HepG2 (cell line): Measurements from ENCODE around the gene PROC. TPM values are rescaled to one million over a fixed set of nuclear protein-coding genes. Genes with fewer than 3 reads are reported as not detected.

ENCODE experiments used
- AGO1 ChIP-seq: fragments of 200-400 bp; formaldehyde crosslinking; IDR thresholded peaks from 2 replicates; pipeline ENCODE4 v1.6.1; 2017; ENCODE audit warnings: mild to moderate bottlenecking, low read depth, low read length, moderate library complexity; ENCODE audit not compliant: poor library complexity, severe bottlenecking
- GATAD2A ChIP-seq: IDR thresholded peaks from 2 replicates; pipeline ENCODE4 v1.6.1; 2016
- JARID2 ChIP-seq: sonication (generic); formaldehyde crosslinking; IDR thresholded peaks from 2 replicates; pipeline ENCODE4 v1.8.1; 2023; ENCODE audit warnings: missing genetic modification reagents, inconsistent platforms; ENCODE audit not compliant: insufficient replicate concordance
- MATR3 ChIP-seq: sonication (generic); formaldehyde crosslinking; IDR thresholded peaks from 2 replicates; pipeline ENCODE4 v1.4.0; 2020; ENCODE audit warnings: missing genetic modification reagents
- NFRKB ChIP-seq: fragments of 450-650 bp; IDR thresholded peaks from 2 replicates; pipeline ENCODE4 v1.6.1; 2017
- NR2F6 ChIP-seq, 2 experiments: IDR thresholded peaks; 2 replicates each; pipeline ENCODE4 v1.6.1; 2016; ENCODE audit warnings: antibody characterized with exemption in 1 of 2, mild to moderate bottlenecking in 1 of 2
- RBFOX2 ChIP-seq: fragments of 200-400 bp; formaldehyde crosslinking; IDR thresholded peaks from 2 replicates; pipeline ENCODE4 v1.6.1; 2017; ENCODE audit warnings: low read depth, mild to moderate bottlenecking, low read length
- SNRNP70 ChIP-seq: fragments of 200-400 bp; formaldehyde crosslinking; IDR thresholded peaks from 2 replicates; pipeline ENCODE4 v1.6.1; 2017; ENCODE audit warnings: mild to moderate bottlenecking, low read depth, low read length, moderate library complexity
- ZFY ChIP-seq: sonication (generic); formaldehyde crosslinking; IDR thresholded peaks from 2 replicates; pipeline ENCODE4 v1.4.0; 2020; ENCODE audit warnings: missing genetic modification reagents
- ZNF10 ChIP-seq: sonication (generic); formaldehyde crosslinking; IDR thresholded peaks from 2 replicates; pipeline ENCODE4 v1.4.0; 2020; ENCODE audit warnings: mild to moderate bottlenecking, low read depth, missing genetic modification reagents, borderline replicate concordance
- ZNF737 ChIP-seq: sonication (generic); formaldehyde crosslinking; IDR thresholded peaks from 2 replicates; pipeline ENCODE4 v1.5.0; 2020; ENCODE audit warnings: missing genetic modification reagents, mild to moderate bottlenecking, borderline replicate concordance
- polyA plus RNA-seq, 8 experiments: library from polyadenylated mRNA; depleted of rRNA in 3 of 8; stranded (reverse) in 7 of 8; unstranded in 1 of 8; fragments of >200 nt; fragmentation: Illumina TruSeq in 4 of 8; extraction: Trizol in 4 of 8; gene quantifications; 2 replicates each; pipeline versions ENCODE4 v1.2.1 to v1.2.3, GENCODE V29; 2011 to 2016; ENCODE audit warnings: low read depth in 4 of 8, missing spikeins in 1 of 8, mixed read lengths in 1 of 8; ENCODE audit not compliant: insufficient read depth in 1 of 8
- total RNA-seq, 5 experiments: library from RNA; depleted of rRNA; stranded (reverse); fragments of >200 nt; fragmentation: Illumina TruSeq; extraction: Trizol; gene quantifications; 2 replicates each; pipeline ENCODE4 v1.2.3, GENCODE V29; 2016; ENCODE audit warnings: low read depth in 1 of 5
- TF ChIP-seq, protein P1 (sequence below): sonication (generic); formaldehyde crosslinking; IDR thresholded peaks from 2 replicates; pipeline ENCODE4 v1.8.0; 2022; ENCODE audit warnings: low read depth, missing genetic modification reagents
- TF ChIP-seq, protein P2 (sequence below): sonication (generic); formaldehyde crosslinking; IDR thresholded peaks from 2 replicates; pipeline ENCODE4 v1.4.0; 2020; ENCODE audit warnings: mild to moderate bottlenecking, missing genetic modification reagents
- TF ChIP-seq, protein P3 (sequence below): IDR thresholded peaks from 2 replicates; pipeline ENCODE4 v1.6.1; 2016; ENCODE audit warnings: low read depth, missing genetic modification reagents, missing compliant biosample characterization
- TF ChIP-seq, protein P4 (sequence below): sonication (generic); formaldehyde crosslinking; IDR thresholded peaks from 2 replicates; pipeline ENCODE4 v1.4.0; 2020; ENCODE audit warnings: mild to moderate bottlenecking, missing genetic modification reagents, borderline replicate concordance

The PROC gene
- total and polyA plus RNA-seq, 2 of the 13 experiments (the other 11 are each of a cell fraction or from before 2014, with no cell fraction given), result 134 to 185 TPM

DNA sequence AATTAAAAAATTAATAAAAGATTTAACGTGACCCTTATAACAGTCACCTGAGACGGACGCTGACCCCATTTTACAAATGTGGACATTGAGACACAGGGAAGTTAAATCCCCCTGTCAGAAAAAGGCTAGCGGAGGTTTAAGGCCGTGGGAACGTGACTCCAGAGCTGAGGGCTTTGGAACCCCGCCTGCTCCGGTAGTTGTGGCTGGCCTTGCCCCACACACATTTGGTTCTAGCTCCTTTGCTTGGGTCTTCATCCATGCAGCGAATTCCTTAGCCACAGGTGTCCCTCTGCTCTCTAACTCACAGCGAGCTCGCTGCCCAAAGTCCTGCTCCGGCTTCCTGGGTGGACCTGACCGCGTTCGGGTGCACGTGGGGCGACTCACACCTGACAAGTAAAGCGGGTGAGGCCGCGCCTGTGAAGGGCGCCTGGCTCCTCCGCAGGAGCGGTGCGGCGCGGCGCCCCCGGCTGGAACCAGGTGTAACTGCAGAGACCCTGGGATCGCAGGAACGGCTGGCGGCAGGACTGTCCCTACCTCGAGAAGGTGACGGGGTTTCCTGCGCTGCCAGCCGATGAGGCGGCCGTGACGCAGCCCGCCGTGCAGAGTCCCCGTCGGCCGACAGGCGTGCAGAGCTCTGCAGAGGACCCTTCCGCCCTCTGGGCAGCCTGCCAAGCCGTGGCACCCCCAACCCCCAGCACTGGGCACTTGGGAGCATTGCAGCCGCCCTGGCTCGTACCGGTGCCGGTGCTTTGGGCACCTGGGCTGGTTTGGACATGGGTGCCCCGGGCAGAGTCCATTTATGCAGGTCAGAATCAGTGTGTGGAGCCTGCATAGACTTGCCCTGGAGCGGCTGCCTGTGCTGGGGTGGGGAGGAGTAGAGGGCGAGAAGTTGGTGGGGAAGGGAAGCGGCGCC lies 2.4 kb upstream of the PROC start (continued):
- no peak for TF ChIP-seq ZNF737 (CRISPR knock-in tag)
- no peak for TF ChIP-seq MATR3
- no peak for TF ChIP-seq RBFOX2
- no peak for TF ChIP-seq NR2F6 (IDR thresholded peaks at IDR 0.05)
- no peak for TF ChIP-seq NR2F6 (CRISPR knock-in tag; IDR thresholded peaks at IDR 0.05)
- no peak for TF ChIP-seq ZNF10 (CRISPR knock-in tag)
- no peak for TF ChIP-seq ZFY (CRISPR knock-in tag)
- TF ChIP-seq AGO1, result no peak
- TF ChIP-seq, protein P1, sequence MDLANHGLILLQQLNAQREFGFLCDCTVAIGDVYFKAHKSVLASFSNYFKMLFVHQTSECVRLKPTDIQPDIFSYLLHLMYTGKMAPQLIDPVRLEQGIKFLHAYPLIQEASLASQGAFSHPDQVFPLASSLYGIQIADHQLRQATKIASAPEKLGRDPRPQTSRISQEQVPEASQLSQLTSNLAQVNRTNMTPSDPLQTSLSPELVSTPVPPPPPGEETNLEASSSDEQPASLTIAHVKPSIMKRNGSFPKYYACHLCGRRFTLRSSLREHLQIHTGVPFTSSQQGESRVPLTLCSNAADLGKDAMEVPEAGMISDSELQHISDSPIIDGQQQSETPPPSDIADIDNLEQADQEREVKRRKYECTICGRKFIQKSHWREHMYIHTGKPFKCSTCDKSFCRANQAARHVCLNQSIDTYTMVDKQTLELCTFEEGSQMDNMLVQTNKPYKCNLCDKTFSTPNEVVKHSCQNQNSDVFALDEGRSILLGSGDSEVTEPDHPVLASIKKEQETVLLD (CRISPR knock-in tag), result no peak
- TF ChIP-seq GATAD2A (CRISPR knock-in tag), result no peak
- TF ChIP-seq, protein P2, sequence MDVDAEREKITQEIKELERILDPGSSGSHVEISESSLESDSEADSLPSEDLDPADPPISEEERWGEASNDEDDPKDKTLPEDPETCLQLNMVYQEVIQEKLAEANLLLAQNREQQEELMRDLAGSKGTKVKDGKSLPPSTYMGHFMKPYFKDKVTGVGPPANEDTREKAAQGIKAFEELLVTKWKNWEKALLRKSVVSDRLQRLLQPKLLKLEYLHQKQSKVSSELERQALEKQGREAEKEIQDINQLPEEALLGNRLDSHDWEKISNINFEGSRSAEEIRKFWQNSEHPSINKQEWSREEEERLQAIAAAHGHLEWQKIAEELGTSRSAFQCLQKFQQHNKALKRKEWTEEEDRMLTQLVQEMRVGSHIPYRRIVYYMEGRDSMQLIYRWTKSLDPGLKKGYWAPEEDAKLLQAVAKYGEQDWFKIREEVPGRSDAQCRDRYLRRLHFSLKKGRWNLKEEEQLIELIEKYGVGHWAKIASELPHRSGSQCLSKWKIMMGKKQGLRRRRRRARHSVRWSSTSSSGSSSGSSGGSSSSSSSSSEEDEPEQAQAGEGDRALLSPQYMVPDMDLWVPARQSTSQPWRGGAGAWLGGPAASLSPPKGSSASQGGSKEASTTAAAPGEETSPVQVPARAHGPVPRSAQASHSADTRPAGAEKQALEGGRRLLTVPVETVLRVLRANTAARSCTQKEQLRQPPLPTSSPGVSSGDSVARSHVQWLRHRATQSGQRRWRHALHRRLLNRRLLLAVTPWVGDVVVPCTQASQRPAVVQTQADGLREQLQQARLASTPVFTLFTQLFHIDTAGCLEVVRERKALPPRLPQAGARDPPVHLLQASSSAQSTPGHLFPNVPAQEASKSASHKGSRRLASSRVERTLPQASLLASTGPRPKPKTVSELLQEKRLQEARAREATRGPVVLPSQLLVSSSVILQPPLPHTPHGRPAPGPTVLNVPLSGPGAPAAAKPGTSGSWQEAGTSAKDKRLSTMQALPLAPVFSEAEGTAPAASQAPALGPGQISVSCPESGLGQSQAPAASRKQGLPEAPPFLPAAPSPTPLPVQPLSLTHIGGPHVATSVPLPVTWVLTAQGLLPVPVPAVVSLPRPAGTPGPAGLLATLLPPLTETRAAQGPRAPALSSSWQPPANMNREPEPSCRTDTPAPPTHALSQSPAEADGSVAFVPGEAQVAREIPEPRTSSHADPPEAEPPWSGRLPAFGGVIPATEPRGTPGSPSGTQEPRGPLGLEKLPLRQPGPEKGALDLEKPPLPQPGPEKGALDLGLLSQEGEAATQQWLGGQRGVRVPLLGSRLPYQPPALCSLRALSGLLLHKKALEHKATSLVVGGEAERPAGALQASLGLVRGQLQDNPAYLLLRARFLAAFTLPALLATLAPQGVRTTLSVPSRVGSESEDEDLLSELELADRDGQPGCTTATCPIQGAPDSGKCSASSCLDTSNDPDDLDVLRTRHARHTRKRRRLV, result no peak
- TF ChIP-seq, protein P3, sequence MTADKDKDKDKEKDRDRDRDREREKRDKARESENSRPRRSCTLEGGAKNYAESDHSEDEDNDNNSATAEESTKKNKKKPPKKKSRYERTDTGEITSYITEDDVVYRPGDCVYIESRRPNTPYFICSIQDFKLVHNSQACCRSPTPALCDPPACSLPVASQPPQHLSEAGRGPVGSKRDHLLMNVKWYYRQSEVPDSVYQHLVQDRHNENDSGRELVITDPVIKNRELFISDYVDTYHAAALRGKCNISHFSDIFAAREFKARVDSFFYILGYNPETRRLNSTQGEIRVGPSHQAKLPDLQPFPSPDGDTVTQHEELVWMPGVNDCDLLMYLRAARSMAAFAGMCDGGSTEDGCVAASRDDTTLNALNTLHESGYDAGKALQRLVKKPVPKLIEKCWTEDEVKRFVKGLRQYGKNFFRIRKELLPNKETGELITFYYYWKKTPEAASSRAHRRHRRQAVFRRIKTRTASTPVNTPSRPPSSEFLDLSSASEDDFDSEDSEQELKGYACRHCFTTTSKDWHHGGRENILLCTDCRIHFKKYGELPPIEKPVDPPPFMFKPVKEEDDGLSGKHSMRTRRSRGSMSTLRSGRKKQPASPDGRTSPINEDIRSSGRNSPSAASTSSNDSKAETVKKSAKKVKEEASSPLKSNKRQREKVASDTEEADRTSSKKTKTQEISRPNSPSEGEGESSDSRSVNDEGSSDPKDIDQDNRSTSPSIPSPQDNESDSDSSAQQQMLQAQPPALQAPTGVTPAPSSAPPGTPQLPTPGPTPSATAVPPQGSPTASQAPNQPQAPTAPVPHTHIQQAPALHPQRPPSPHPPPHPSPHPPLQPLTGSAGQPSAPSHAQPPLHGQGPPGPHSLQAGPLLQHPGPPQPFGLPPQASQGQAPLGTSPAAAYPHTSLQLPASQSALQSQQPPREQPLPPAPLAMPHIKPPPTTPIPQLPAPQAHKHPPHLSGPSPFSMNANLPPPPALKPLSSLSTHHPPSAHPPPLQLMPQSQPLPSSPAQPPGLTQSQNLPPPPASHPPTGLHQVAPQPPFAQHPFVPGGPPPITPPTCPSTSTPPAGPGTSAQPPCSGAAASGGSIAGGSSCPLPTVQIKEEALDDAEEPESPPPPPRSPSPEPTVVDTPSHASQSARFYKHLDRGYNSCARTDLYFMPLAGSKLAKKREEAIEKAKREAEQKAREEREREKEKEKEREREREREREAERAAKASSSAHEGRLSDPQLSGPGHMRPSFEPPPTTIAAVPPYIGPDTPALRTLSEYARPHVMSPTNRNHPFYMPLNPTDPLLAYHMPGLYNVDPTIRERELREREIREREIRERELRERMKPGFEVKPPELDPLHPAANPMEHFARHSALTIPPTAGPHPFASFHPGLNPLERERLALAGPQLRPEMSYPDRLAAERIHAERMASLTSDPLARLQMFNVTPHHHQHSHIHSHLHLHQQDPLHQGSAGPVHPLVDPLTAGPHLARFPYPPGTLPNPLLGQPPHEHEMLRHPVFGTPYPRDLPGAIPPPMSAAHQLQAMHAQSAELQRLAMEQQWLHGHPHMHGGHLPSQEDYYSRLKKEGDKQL (CRISPR knock-in tag), result no peak
- TF ChIP-seq, protein P4, sequence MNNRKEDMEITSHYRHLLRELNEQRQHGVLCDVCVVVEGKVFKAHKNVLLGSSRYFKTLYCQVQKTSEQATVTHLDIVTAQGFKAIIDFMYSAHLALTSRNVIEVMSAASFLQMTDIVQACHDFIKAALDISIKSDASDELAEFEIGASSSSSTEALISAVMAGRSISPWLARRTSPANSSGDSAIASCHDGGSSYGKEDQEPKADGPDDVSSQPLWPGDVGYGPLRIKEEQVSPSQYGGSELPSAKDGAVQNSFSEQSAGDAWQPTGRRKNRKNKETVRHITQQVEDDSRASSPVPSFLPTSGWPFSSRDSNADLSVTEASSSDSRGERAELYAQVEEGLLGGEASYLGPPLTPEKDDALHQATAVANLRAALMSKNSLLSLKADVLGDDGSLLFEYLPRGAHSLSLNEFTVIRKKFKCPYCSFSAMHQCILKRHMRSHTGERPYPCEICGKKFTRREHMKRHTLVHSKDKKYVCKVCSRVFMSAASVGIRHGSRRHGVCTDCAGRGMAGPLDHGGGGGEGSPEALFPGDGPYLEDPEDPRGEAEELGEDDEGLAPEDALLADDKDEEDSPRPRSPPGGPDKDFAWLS, result no peak
- TF ChIP-seq JARID2 (CRISPR knock-in tag), result no peak
- no peak for TF ChIP-seq NFRKB
- TF ChIP-seq SNRNP70, result no peak
